Neural crest cell (in vitro differentiated cells): ENCODE measurements around the gene WDR7. TPM values are rescaled to one million over a fixed set of nuclear protein-coding genes. Genes with fewer than 3 reads are reported as not detected.

Experiments
- DNase-seq: peaks from one replicate; pipeline ENCODE4 v3.0.0; 2021; ENCODE audit warnings: low read depth, mixed read lengths, low spot score
- H3K27ac Mint-ChIP-seq: one replicate; pipeline ENCODE4 v1.8.0; 2021; ENCODE audit warnings: mild to moderate bottlenecking, mixed read lengths; ENCODE audit not compliant: unreplicated experiment
- H3K27me3 Mint-ChIP-seq: 2 replicates; pipeline ENCODE4 v1.8.0; 2021; ENCODE audit warnings: low read depth, mild to moderate bottlenecking, mixed read lengths
- H3K36me3 Mint-ChIP-seq: 2 replicates; pipeline ENCODE4 v1.8.0; 2021; ENCODE audit warnings: low read depth, mild to moderate bottlenecking, mixed read lengths
- H3K4me1 Mint-ChIP-seq: 2 replicates; pipeline ENCODE4 v1.8.0; 2021; ENCODE audit warnings: mixed read lengths
- H3K4me3 Mint-ChIP-seq: one replicate; pipeline ENCODE4 v1.8.0; 2021; ENCODE audit warnings: mild to moderate bottlenecking, mixed read lengths
- H3K9me3 Mint-ChIP-seq: 2 replicates; pipeline ENCODE4 v1.8.0; 2021; ENCODE audit warnings: mixed read lengths
- CTCF ChIP-seq: fragments of 200-600 bp; sonication (generic); conservative IDR thresholded peaks from 2 replicates; pipeline ENCODE4 v1.5.0; 2021; ENCODE audit warnings: antibody characterized with exemption, mild to moderate bottlenecking
- total RNA-seq: library from RNA; stranded (reverse); gene quantifications from 2 replicates; pipeline ENCODE4 v1.2.1, GENCODE V29; 2021

WDR7 gene
- total RNA-seq, 1 donor from 2014 or later, result 17.3 TPM

DNA sequence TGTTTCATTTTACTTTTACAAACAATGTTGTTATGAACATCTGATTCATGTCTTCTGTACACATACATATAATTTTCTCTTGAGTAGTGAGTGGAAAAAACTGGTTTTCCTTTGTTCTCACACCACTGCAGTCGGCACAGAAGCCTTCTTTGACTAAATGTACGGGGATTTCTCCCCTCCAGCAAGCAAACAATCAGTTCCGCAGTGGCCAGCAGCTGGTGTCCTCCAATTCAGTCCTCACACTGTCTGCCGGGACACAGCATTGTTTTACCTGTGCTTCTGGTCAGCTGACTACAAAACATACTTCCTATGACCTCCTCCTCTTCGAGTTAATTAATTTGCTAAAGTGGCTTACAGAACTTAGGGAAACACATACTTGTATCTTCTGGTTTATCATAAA is 202.8 kb downstream of the WDR7 start:
- Mint-ChIP-seq H3K4me1 (peaks cover 5% of the 10 kb centered on the region), H3K4me3 (no peak overlapping the region), H3K27ac (no peak overlapping the region), H3K27me3 (peaks cover 26% of the 10 kb centered on the region), H3K9me3 (no peaks in the 10 kb centered on the region), H3K36me3 (peaks cover 6% of the 10 kb centered on the region)
- DNase-seq, result no peak
- TF ChIP-seq CTCF, result no peak

DNA sequence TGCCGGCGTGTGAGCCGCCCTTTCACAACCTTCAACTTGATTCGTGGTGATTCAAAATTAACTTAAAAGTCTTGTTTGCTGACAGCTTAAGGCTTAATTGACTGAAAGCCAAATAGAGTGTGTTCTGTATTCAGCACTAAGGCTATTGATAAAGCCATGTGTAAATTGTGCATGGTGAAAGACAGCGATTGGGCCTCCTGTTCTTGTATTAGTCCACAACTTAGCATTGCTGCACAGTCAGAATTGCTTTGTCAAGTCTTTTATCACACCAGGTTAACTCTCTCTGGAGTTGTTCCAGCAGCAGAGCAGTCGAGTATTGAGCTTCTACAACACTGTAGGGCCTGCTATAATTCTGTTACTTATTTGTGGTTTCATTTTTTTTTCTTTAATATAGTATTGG is 210.1 kb downstream of the WDR7 start:
- H3K4me3 Mint-ChIP-seq, result no peak overlapping the region
- peaks cover 46% of the 10 kb centered on the region for H3K27me3 Mint-ChIP-seq
- H3K9me3 Mint-ChIP-seq, result no peaks in the 10 kb centered on the region
- peaks cover 9% of the 10 kb centered on the region for H3K4me1 Mint-ChIP-seq
- DNase-seq, result no peak
- no peak overlapping the region for H3K27ac Mint-ChIP-seq
- no peak for TF ChIP-seq CTCF
- no peaks in the 10 kb centered on the region for H3K36me3 Mint-ChIP-seq

GRCh38 chr18:56869189-56869777 is 218.1 kb downstream of the WDR7 start:
- no peaks in the 10 kb centered on the region for H3K9me3 Mint-ChIP-seq
- DNase-seq, result no peak
- peaks cover 15% of the 10 kb centered on the region for H3K27me3 Mint-ChIP-seq
- TF ChIP-seq CTCF, result peak; percentile 75
- H3K27ac Mint-ChIP-seq, result no peak overlapping the region
- peaks cover 23% of the 10 kb centered on the region for H3K4me1 Mint-ChIP-seq
- H3K36me3 Mint-ChIP-seq, result no peaks in the 10 kb centered on the region
- H3K4me3 Mint-ChIP-seq, result no peak overlapping the region

GRCh38 chr18:56870982-56871381 is 219.8 kb downstream of the WDR7 start:
- H3K27ac Mint-ChIP-seq, result no peak overlapping the region
- no peak for TF ChIP-seq CTCF
- no peaks in the 10 kb centered on the region for H3K9me3 Mint-ChIP-seq
- DNase-seq, result no peak
- no peak overlapping the region for H3K4me3 Mint-ChIP-seq
- peaks cover 29% of the 10 kb centered on the region for H3K4me1 Mint-ChIP-seq
- H3K36me3 Mint-ChIP-seq, result no peaks in the 10 kb centered on the region
- H3K27me3 Mint-ChIP-seq, result peaks cover 5% of the 10 kb centered on the region

GRCh38 chr18:56872140-56872539 is 221.0 kb downstream of the WDR7 start:
- H3K27me3 Mint-ChIP-seq, result peaks cover 5% of the 10 kb centered on the region
- H3K4me3 Mint-ChIP-seq, result no peak overlapping the region
- H3K9me3 Mint-ChIP-seq, result no peaks in the 10 kb centered on the region
- H3K27ac Mint-ChIP-seq, result no peak overlapping the region
- TF ChIP-seq CTCF, result no peak
- DNase-seq, result no peak
- H3K36me3 Mint-ChIP-seq, result no peaks in the 10 kb centered on the region
- peaks cover 29% of the 10 kb centered on the region for H3K4me1 Mint-ChIP-seq
